Prostate gland (tissue), 2 donors: ENCODE data around the gene SH3BP4.

Experiments used
- CTCF ChIP-seq, 4 experiments: fragments of 200-600 bp in 2 of 4; fragments of 450-650 bp in 2 of 4; sonication (generic) in 2 of 4; IDR thresholded peaks; 1 replicate in 3 of 4; 2 replicates in 1 of 4; pipeline ENCODE4 v1.5.1; 2016 to 2019; ENCODE audit warnings: antibody characterized with exemption in 4 of 4, mild to moderate bottlenecking in 2 of 4, moderate library complexity in 2 of 4
- POLR2A ChIP-seq: fragments of 450-650 bp; IDR thresholded peaks from one replicate; pipeline ENCODE4 v1.6.1; 2016; ENCODE audit warnings: antibody characterized with exemption, mild to moderate bottlenecking
- POLR2AphosphoS5 ChIP-seq: sonication (generic); formaldehyde crosslinking; IDR thresholded peaks from one replicate; pipeline ENCODE4 v1.6.1; 2017; ENCODE audit warnings: antibody characterized with exemption

- no peak for TF ChIP-seq POLR2A
- no peak for TF ChIP-seq CTCF (IDR thresholded peaks at IDR 0.05)
- TF ChIP-seq POLR2AphosphoS5 = peak; percentile 39
Measured at GRCh38 chr2:235011607-235011928, 59.8 kb downstream of the SH3BP4 start.
